Measurements from ENCODE around the gene GGNBP2.
"Not testable (repeated sequence)": the region's sequence is repeated elsewhere in the genome, so short reads cannot be mapped to it uniquely, and the experiment has no call there.

Gene GGNBP2, protein sequence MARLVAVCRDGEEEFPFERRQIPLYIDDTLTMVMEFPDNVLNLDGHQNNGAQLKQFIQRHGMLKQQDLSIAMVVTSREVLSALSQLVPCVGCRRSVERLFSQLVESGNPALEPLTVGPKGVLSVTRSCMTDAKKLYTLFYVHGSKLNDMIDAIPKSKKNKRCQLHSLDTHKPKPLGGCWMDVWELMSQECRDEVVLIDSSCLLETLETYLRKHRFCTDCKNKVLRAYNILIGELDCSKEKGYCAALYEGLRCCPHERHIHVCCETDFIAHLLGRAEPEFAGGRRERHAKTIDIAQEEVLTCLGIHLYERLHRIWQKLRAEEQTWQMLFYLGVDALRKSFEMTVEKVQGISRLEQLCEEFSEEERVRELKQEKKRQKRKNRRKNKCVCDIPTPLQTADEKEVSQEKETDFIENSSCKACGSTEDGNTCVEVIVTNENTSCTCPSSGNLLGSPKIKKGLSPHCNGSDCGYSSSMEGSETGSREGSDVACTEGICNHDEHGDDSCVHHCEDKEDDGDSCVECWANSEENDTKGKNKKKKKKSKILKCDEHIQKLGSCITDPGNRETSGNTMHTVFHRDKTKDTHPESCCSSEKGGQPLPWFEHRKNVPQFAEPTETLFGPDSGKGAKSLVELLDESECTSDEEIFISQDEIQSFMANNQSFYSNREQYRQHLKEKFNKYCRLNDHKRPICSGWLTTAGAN

DNA sequence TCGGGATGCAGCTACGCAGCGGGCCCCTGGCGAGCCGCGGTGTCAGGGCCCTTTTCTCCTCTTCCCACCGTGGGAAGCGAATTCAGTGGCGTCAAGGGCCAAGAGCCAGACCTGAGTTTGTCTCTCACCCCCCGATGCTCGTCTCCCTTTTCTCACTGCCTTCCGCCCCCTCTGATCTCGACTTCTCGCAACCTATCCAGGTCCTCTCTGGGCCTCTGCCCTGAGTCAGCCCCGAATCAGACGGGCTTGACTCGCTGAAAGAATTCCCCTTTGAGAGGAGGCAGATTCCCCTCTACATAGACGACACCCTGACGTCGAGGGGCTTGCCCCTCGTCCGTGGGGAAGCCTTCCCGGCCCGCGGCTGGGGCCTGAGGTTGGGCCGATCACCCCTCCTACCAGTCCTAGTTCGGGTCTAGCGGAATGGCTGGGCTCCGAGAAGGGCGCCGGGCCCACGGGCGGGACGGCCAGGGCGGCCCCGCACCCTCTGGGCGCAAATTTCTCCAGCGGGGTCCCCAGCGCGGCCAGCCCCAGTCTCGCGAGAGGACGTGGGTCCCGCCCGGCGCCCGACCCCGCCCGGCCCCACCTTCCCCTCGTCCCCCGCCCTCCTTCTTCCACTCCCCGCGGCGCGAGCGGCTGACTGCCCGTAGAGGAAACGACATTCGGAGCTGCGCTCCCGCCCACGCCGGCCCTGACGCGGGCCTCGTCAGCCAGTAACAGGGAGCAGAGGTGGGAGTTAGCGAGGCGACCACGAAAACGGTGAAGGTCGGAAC lies at the start of gene GGNBP2:
Gene GGNBP2, plus strand, starts transcription at position 613 of the 770 bp plus-strand sequence. CDS start 806 bp downstream, outside the sequence.
- peak; percentile 24 for DNase-seq

DNA sequence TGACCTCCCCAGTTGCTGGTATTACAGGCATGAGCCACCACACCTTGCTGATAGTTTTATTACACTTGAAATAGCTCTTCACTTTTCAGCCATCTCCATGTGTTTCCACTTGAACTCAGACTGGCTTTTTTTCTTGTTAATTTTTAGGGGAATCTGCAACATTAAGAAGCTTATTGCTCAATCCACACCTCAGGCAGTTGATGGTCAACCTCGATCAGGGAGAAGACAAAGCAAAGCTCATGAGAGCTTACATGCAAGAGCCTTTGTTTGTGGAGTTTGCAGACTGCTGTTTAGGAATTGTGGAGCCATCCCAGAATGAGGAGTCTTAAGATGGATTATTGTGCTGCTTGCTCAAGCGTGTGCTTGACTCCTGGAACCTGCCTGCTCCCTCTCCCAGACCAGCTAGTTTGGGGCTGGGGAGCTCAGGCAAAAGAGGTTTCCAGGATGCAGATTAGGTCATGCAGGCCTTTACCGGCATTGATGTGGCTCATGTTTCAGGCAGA lies 49.6 kb upstream of the GGNBP2 start:
- no peak for DNase-seq

DNA sequence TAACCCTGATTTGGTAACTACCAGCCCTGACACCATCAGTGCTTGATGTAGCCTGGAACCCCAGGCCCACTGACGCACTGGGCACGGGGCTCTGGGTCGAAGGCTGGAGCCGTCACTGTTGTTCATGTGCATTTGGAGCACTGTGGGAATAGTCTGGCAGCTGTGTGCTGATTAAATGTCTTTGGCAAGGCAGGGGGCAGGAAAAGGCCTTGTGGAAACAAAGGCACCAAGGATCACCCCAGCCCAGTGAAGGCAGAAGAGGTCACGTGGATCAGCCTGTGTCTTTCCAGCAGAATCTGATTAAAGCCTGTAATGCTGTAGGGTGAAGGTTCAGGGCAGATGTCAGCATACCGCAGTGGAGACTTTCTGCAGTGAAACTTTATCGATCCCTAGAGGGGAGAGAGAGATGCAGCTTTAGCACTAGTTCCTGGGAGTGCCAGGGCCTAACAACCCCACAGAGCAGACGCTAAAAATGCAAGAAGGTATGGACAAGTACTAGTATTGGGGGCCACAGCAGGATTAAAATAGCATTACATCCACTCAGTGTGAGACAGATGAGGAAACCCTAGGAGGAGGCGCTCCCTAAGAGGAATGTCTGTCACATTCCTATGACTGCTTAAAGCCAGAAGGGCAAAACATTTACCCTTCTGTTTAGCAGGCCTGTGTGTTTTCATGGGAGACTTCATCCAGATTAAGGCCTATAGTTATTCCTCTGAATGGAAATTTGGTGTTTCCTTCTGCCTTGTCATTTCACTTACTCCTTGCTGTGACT lies 48.5 kb upstream of the GGNBP2 start:
- no peak for DNase-seq

DNA sequence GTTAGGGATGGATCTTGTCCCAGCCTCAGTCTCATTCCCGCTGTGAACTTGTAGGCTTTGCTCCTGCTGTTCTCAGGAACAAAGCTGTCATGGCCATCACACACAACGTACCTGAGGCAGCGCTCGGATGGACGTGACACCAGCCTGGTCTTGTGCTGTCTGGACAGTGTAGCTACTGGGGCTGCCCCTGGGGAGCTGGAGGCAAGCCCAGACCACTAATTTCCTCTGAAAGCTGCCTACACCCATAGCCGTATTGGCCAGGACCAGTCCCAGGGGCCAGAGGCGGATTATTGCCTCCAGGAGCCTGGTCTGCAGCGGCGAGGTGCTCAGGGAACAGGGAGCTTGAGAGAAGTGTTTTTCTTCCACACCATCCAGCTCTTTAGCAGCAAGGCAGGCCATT lies 46.6 kb upstream of the GGNBP2 start:
- DNase-seq: no peak

DNA sequence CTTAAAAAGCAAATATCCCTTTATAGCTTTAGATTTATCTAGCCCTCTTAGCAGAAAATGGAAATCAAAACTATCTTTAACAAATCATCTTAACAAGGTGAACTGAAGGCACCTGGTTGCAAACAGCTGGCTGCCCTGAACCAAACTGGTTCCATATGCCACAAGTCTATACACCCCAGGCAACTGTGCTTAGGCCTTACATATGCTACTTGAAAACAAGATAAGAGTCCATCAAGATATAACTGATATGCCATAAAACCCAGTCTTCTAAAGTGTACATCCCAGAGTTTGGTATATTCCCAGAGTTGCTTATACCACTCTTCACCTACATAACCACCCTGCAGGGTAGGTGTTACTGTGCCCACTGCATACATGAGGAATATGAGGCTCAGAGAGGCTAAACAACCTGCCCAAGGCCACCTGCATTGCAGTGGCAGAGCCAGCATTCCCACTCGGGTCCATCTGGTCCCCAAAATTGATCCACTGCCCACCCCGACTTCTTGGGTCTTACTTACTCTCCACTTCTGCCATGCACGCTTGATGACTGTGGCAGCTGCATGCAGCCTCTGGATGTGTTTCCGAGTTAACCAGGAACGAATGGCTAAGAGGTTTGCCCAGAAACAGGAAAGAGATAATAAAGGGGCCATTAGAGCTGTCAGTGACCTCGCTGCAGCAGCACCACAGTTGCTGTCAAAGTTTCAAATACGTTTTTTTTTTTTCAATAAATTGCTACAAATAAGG lies 46.0 kb upstream of the GGNBP2 start:
- DNase-seq: no peak

DNA sequence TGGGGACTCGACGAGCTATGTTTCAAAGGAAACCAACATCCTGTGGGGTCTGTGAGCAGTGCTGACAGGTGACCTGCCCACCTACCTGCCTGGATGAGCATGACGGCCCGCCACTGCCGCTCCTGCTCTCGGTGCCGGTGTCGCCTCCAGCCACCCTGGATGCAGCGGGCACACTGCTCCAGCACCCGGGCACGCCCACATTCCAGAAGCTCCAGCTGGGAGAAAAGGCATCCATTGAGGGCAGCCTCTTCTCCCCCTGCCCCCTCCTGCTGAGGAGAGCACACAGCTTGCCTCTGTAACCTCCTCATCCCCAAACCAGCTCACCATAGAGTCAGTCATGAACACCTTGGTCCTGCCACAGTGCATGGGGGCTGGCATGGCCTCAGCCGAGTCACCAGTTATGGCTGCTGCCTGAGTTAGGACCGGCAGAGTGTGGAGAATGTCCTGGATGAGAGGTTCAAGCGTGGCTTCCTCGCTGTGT lies 43.9 kb upstream of the GGNBP2 start:
- DNase-seq: no peak

DNA sequence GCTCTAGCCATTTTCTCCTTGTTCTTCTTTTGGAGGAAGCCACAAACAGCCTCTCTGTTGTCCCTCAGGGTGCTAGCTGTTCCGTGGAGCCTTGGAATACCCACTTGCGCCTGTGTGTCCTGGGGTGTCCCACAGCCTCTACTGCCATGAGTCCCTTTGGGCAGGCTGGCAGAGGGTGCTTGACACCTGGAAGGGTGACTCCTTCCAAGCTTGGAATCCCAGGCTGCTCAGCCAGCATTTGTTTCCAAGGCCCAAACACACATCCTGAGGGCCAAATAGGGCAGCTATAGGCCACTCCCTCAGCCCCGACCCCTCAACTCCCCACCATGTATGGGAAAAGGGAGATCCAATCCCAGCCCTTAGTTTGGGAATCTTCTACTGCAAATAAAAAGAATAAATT lies 43.4 kb upstream of the GGNBP2 start:
- no peak for DNase-seq

DNA sequence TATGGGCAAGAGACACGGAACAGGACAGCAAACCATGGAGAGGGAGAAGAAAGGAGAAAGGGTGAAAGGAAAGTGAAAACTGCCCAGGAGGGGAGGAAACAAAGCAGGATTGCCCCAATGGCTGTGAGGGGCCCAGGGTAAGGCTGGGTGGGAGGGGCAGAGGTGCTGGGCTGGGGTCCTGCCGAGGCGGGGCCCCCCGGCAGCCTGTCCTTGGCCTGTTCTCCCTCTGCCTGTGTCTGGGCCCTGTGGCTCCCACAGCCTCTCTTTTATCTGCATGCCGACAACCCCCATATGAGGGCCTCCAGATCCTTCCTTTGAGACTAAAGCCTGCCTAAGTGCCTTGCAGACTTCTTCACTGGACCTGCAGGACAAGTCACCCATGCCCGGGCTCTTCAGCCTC lies 42.8 kb upstream of the GGNBP2 start:
- DNase-seq: no peak

DNA sequence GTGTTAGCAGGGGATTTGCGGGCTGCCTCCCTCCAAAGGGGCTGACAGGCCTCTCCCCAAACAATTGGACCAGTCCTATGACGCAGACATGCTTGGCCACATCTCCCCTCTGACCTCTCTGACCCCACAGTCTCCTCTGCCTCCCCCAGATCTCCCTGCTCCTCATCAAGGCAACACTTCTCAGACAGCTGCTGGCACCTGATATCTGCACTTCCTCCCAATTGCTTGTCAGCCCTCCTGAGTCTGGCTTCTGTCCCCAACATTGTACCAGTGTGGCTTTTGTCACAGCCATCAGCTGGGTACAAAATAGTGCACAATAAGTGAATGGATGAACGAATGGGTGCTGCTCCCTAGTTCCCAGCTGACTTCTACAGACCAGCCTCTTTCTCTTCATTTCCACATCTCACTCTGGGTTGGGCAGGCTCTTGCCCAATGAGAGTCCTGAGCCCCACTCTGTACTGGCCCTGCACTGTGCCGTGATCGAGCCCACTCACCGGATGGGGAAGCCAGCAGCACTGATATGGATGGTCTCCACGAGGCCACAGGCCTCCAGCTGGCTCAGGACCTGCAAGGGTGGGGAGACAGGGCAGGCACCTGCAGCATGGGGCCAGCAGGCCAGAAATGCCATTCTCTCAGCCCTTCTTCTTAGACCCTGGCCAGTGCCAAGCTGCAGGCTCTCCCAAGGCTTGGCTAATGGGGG lies 41.1 kb upstream of the GGNBP2 start:
- no peak for DNase-seq

DNA sequence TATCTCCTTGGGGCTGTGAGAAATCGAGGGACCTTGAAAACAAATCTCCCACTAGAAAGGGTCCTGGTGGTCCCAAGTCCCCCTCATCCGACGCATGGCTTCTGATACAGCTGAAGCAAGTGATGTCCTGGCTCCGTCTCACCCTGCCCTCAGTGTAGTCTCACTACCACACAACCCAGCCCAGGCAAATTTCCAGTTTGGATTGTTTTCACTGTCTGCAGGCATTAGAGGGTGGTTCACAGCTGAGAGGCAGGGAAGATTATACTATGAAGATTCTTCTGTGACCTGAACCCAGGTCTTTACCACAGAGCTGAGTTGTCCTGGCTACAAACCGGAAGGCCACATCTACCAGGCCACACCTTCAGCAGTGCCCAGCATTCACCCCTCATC lies 40.6 kb upstream of the GGNBP2 start:
- no peak for DNase-seq

DNA sequence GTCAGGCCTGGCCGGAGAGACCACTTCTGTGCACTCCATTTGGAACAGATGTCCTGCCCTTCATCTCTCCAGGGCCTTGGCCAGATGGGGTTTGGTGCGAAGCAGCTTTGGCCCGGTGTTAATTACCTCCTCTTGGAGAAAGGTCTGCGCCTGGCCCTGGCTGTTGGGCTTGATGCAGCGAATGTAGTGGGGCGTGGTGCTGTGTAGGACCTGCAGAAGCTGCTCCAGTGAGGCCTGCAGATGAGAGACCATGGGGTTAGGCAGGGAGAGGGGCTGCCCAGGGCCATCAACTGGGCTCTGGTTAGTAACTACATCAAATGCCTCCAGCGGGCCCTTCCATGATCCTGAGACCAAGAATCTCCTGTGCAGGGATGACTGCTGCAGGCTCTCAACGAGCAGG lies 39.5 kb upstream of the GGNBP2 start:
- DNase-seq: no peak

DNA sequence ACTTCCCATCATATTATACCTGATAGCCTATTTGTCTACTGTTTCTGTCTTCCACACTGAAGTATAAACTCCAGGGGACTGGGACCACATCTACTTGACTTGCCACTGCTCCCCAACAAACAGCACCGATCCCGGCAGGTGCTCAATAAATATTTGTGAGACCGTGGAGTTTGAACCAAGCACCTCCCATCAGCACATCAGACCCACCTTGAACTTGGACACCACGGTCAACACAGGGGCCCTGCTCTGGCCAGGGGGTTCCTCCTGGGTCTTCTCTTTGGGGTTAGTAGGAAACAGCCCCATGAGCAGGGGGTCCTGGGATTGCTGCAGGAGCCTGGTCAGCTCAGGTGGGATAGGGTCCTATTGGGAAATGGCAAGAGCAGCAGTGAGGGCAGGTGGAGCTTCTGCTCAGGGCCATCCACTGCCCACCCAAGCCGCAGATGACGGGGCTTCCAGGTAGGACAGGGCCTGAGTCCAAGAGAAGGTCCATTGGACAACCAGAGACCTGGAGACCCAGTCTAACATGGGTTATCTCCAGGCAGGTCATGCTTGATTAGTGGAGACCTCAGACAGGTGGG lies 38.4 kb upstream of the GGNBP2 start:
- no peak for DNase-seq

DNA sequence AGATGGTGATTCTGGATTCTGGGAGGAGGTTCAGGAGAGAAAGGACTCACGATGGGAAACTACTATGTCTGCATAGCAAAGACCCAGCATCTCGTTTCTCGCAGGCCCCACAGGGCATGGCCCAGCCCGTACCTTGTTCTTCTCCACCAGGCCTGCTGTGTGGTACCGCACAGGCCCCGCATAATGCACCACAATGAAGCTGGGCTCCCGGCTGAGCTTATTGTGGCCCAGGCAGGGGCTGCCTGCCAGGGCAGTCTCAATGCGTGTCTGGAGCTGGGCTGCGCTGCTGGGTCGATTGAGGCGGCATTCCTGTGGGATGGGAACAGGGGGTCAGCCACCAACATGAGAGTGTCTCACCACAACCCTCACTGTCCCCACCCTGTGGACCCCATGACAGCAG lies 37.9 kb upstream of the GGNBP2 start:
- no peak for DNase-seq

DNA sequence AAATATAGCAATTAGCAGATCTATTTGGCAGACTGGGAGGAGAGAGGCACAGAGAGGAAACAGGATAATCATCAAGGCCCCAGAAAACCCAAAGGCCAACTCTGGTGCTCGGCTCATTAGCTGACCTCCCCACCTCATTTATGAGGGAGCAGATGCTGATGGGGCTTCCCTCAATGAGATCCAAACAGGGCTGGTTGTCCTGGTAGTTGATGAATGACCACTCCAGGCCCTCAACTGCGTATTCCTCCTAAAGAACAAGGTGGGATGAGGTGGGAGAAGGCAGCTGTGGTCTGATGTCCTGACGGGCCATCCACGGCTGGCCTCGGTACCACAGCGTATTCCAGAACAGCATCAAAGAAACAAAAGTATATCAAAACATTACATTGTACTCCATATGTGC lies 37.5 kb upstream of the GGNBP2 start:
- no peak for DNase-seq

DNA sequence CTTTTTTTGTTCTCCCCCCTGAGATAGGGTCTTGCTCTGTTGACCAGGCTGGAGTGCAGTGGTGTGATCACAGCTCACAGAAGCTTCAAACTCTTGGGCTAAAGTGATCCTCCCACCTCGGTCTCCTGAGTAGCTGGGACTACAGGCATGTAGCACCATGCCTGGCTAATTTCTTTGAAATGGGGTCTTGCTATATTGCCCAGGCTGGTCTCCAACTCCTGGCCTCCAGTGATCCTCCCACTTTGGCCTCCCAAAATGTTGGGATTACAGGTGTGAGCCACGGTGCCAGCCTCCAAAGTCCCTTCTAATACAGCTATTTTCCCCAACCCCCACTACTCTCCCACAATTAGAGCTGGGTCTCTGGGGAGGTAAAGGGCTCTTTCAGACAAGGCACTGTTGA lies 36.3 kb upstream of the GGNBP2 start:
- DNase-seq: not testable (repeated sequence)

DNA sequence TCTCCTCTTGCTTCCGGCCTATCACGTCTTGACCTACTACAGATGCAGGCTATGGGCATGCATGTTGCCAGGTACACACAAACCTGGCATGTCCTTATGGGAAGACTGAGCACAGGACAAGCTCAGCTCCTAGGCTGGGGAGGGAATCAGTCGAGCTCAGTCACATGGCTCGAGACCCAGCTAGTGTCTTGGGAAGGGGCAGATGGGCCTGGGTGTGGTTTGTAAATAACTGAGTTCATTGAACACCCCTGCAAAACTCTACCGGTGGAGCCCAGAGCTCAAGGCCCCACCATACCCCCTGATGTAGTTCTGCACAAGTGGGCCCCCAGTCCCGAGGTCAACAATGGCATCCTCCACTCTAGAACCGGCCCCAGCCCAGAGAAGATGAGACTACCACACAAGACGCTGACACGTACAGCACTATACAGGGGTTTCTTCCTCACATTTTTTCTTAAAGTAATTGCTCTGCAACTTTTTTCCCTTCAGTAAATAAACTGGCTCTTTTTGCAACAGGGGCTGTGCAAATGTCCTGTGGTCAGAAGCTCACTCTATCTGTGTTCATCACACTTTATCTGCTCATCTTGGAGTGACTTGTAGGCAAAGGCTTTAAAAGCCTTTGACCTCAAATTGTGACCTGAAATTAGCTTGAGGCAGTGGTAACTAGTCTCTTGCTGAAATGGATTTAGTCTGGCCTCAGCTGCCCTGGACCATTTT lies 35.3 kb upstream of the GGNBP2 start:
- DNase-seq: no peak

DNA sequence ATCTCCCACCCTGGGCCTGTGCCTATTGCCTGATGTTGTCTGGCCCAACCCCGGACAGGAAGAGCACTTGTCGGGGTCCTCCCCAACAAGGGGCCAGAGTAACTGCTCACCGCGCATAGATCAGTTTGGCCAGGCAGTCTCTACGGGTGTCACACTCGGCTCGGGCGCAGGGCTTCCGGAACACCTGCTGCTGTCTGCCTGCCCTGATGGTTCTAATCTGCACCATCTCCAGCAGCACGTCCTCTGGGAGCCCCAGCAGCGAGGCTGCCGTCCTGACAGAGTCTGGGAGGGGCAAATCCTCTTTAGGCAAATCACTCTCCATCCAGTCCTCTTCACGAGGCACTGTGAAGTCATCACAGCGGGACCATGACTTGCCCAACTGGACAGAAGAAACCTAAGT lies 34.1 kb upstream of the GGNBP2 start:
- no peak for DNase-seq

DNA sequence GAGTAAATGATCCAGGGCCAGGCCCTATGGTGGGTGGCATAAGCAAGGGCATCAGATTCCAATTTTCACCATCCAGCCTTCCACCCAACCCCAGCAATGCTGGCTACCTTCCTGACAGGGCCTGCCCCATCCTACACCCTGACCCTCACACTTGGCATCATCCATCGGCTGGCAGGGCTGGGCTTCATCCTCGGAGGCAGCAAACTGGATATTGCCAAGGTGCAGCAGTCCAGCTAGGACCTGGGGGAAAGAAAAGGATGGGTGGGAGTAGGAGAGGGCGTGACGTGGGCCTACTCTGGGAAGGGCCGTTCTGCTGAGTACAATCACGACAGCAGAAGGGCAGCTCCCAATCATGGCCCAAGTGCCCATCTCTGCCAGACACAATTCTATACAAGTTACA lies 33.5 kb upstream of the GGNBP2 start:
- DNase-seq: no peak

DNA sequence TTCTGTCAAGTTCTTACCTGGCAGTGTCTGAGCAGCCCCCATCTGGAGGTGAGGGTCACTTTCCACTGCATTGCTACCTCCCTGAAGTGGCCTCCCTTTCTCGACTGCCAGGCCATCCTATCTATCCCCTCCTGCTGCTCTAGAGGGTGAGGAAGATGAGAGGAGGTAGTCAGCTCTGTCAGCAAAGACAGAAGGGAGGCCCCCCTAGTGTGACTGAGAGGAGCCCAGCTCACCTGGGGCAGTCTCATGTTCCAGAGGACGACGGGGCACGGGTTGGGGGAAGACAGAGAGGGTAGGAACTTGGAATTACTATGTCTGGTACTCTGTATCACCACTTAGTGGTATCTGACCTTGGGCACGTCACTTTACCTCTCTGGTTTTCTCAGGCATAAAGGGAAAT lies 32.1 kb upstream of the GGNBP2 start:
- DNase-seq: no peak

DNA sequence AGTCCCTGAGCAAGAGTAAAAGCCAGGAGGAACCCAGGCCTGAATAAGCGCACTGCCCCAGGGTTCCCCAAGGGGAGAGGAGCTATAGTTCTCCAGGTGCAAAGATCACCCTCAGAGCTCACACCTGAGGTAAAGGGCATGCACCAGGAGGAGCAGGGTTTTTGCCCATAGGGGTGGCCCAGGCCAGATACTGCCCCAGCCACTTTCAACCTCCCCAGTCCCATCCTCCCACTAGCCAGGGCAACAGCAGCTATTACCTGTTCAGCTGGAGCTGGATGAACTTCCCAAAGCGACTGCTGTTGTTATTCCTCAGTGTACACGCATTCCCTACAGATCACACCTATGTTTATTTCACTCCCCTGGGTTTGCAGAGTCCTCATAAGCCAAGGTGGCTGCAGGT lies 29.9 kb upstream of the GGNBP2 start:
- no peak for DNase-seq
